Fibroblast of lung (primary cell): ENCODE results near the gene INCENP.

Experiments
- EZH2 ChIP-seq: IDR thresholded peaks from 2 replicates; pipeline ENCODE4 v1.5.1; 2012; ENCODE audit warnings: low read length, control low read depth, mild to moderate bottlenecking; ENCODE audit errors: missing control alignments
- TF ChIP-seq, protein P1 (sequence below), 2 donors: IDR thresholded peaks in 1 of 2; conservative IDR thresholded peaks in 1 of 2; 1 replicate in 1 of 2; 2 replicates in 1 of 2; pipeline ENCODE4 v1.5.1; 2011 to 2012; ENCODE audit warnings: low read length in 2 of 2, control low read depth in 1 of 2, inconsistent platforms in 1 of 2, low read depth in 1 of 2, mild to moderate bottlenecking in 1 of 2

DNA sequence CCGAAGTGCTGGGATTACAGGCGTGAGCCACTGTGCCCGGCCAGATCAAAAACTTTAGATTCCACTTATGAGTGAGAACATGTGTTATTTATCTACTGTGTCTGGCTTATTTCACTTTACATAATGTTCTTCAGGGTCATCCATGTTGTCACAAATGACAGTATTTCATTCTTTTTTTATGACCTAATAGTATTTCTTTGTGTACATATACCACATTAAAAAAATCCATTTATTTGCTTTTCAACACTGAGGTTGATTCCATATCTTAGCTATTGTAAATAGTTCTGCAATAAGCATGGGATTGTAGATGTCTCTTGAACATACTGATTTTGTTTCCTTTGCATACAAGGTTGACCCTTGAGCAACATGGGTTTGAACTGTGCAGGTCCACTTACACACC is 53.0 kb downstream of the INCENP start:
- TF ChIP-seq, protein P1, sequence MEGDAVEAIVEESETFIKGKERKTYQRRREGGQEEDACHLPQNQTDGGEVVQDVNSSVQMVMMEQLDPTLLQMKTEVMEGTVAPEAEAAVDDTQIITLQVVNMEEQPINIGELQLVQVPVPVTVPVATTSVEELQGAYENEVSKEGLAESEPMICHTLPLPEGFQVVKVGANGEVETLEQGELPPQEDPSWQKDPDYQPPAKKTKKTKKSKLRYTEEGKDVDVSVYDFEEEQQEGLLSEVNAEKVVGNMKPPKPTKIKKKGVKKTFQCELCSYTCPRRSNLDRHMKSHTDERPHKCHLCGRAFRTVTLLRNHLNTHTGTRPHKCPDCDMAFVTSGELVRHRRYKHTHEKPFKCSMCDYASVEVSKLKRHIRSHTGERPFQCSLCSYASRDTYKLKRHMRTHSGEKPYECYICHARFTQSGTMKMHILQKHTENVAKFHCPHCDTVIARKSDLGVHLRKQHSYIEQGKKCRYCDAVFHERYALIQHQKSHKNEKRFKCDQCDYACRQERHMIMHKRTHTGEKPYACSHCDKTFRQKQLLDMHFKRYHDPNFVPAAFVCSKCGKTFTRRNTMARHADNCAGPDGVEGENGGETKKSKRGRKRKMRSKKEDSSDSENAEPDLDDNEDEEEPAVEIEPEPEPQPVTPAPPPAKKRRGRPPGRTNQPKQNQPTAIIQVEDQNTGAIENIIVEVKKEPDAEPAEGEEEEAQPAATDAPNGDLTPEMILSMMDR (conservative IDR thresholded peaks at IDR 0.05 in 1 of 2, IDR thresholded peaks at IDR 0.05 in 1 of 2; ENCODE audit: low read depth in 1 of 2, low read length in 2 of 2) = no peak
- TF ChIP-seq EZH2 = no peak
